Measurements from ENCODE around the gene SPDL1.

DNA sequence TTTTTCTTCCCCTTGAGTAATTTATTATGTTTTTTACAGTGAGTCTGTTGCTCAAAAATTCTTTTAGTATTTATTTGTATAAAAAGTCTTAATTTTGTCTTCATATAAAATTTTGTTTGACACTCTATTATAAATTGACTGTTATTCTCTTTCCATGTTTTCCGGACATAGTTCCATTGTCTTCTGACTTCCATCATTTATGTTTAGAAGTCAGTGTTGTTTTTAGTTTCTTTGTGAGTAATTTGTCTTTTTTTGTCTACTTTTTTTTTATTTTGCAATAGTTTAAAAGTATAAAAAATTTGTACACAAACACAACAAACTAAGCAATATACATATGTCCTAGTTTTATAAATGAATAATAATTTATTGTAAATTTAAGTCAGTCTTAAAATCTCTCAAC, 25.7 kb upstream of the SPDL1 start:
- no peak for TF ChIP-seq CTCF (IDR thresholded peaks at IDR 0.05)
- no peak for TF ChIP-seq POLR2A (IDR thresholded peaks at IDR 0.05)

Data from ovary (tissue), 3 donors.